Measurements from ENCODE around the gene UBXN10.

DNA sequence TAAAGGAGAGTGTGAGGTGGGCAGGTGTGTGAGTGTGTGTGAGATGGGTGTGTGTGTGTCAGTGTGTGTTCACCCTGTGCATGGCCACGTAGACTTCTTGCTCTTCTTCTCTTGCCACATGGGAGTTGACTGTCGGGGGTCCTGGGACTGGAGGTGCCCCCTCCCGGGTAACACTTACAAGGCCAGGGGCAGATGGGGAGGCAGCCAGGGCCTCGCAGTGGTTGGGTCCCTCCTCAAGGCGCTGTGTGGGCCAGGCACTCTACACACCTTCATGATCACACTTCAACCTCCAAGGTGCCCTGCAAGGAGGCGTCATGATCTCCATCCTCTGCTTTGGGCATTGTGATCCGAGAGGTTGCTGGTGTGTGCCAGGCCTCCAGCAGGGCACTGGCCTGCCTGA is 44.4 kb upstream of the UBXN10 start:
- TF ChIP-seq, protein P1, sequence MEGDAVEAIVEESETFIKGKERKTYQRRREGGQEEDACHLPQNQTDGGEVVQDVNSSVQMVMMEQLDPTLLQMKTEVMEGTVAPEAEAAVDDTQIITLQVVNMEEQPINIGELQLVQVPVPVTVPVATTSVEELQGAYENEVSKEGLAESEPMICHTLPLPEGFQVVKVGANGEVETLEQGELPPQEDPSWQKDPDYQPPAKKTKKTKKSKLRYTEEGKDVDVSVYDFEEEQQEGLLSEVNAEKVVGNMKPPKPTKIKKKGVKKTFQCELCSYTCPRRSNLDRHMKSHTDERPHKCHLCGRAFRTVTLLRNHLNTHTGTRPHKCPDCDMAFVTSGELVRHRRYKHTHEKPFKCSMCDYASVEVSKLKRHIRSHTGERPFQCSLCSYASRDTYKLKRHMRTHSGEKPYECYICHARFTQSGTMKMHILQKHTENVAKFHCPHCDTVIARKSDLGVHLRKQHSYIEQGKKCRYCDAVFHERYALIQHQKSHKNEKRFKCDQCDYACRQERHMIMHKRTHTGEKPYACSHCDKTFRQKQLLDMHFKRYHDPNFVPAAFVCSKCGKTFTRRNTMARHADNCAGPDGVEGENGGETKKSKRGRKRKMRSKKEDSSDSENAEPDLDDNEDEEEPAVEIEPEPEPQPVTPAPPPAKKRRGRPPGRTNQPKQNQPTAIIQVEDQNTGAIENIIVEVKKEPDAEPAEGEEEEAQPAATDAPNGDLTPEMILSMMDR (IDR thresholded peaks at IDR 0.05), result no peak
- TF ChIP-seq POLR2A (IDR thresholded peaks at IDR 0.05), result no peak
- TF ChIP-seq POLR2AphosphoS5 (IDR thresholded peaks at IDR 0.05), result no peak

Measured in breast epithelium (tissue), 3 donors.